Activated effector memory CD4-positive, alpha-beta T cell treated with Interleukin-2 at 50 U/mL for 16 hours (primary cell): ENCODE results near the gene SUCO.
"Not testable (repeated sequence)": the region's sequence is repeated elsewhere in the genome, so short reads cannot be mapped to it uniquely, and the experiment has no call there.

Source experiments
- DNase-seq: peaks from one replicate; pipeline ENCODE4 v3.0.0-alpha.2; 2020

Gene SUCO

DNA sequence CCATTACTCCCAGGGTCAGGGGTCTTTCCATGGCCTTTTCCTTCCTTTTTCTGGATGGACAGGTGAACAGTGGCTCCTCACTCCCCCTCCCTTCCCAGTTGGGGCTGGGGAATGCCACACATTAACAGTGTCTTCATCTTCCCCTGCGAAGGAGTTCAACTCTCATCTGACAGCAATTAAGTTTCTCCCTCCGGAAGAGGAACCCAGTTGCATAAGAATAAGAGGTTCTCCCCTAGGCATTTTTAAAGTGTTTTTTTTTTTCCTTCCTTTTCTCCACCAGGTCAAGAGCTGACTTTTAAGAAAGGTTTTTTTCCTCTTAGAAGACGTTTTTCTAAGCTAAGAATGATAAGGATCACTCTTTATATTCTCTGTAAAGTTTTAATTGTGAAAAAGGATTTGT, 83.7 kb downstream of the SUCO start:
- no peak for DNase-seq

DNA sequence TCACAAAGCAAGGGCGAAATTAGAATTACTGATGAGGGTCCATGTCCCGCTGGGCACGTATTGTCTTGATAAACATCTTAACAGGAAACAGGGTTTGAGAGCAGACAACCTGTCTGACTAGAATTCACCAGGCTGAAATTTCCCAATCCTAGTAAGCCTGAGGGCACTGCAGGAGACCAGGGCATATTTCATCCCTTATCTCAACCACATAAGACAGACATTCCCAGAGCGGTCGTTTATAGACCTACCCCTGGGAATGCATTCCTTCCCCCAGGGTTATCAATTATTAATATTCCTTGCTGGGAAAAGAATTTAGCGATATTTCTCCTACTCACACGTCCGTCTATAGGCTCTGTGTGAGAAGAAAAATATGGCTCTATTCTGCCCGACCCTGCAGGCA, 87.7 kb downstream of the SUCO start:
- DNase-seq: not testable (repeated sequence)

- DNase-seq: no peak
Observed at GRCh38 chr1:172622541-172622940, 89.6 kb downstream of the SUCO start.

DNA sequence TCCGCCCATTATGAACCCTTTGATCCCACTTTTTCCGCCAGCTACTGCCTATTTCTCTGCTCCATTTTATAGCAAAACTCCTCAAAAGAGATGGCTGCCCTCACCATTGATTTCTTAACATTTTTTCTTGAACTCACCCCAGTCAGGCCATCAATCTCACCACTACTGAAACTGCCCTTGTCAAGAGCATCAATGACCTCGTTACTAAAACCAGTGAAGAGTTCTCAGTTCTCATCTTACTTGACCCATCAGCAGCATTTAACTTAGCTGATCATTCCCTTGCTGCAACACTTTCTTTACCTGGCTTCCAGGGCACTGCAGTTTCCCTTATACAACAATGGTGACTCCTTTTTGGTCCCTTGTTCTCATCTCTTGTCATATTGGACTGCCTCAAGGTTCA, 90.8 kb downstream of the SUCO start:
- DNase-seq: no peak

- no peak for DNase-seq
Observed at GRCh38 chr1:172626845-172627244, 93.9 kb downstream of the SUCO start.

GRCh38 chr1:172627702-172628101, 94.8 kb downstream of the SUCO start:
- no peak for DNase-seq

- DNase-seq: no peak
Observed at GRCh38 chr1:172628401-172628800, 95.5 kb downstream of the SUCO start.

DNA sequence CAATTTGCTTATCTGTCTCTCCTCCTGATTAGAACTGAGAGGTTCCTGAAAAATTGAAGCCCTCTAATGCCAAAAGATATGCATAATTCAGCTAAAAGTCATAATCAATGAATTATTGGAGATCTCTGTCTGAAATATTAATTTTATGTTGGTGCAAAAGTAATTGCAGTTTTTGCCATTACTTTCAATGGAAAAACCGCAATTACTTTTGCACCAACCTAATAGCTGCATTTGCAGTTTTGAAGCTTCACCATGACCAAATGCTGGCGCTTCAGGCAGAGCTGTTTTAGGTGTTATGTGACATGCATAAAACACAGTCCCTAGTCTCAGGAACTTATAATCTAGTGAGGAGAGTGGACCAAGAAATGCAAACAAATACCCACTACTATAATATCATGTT, 96.2 kb downstream of the SUCO start:
- no peak for DNase-seq

DNA sequence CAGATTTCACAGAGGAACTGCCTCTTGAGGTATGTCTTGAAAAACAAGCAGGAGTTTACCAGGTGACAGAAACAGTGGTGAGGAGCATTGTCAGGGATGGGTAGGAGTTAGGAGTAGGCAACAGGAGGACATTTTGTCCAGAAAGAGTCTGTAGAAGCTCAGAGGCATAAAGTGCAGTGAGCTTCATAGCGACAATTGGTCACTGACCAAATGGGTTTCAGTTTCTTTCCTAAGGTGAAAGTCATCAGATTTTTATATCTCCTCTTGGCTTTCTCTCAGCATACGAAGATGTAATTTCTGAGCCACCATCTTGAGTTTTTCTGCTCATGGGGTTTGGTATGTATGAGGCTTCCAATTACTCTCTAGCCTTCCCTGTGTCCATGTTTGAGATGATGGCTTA, 96.7 kb downstream of the SUCO start:
- DNase-seq: no peak

DNA sequence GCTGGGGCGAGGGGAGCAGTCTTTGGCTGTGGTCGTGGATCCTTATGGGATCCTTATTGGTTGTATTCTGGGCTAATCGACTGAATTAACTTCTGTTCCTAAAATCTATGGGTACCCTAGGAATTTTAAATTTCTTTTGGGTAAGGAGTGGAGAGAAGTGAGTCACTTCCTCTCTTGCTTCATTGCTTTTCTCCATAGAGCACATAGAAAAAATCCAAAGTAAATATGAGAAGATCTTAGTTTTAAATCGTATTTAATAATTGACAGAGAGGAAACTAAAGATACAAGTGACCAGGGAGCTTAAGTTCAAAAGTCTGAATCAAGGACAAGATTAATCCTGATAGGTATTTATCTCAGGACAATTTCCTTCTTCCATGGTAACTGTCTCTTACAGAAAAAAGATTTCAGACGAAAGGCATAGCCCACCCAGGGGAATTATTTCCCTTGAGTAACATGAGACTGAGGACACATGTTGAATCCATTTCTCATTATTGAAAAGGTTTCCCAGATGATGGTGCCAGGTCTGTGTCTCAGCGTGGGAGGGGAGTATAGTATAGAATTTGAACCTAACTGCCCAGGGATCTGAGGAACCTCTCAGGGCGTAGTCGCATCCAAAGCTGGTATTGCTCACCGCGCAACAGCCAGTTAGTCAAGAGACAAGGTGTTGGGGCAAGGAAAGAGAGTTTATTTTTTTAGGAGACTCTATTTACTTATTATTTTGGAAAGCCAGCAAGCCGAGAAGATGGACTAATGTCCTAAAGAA, 97.3 kb downstream of the SUCO start:
- no peak for DNase-seq

DNA sequence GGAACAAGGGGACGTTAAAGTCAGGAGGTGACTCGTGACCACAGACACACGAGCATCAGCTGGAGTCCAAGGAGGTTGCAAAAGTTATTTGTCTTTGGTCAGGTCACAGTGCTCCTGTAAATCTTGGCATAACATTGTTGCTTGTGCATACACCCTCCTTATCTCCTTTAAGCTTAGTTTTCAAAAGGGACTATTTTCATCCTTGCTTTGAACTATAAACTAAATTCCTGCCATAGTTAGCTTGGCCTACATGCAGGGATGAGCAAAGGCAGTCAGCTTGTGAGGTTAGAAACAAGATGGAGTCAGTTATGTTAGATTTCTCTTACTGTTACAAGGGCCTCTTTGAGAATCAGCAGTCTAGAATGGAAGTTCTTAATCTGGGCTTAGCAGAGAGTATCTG, 97.9 kb downstream of the SUCO start:
- DNase-seq: no peak

- DNase-seq: no peak
Observed at GRCh38 chr1:172637522-172637921, 104.6 kb downstream of the SUCO start.

- no peak for DNase-seq
Observed at GRCh38 chr1:172638249-172638648, 105.3 kb downstream of the SUCO start.

GRCh38 chr1:172638885-172639831, 106.2 kb downstream of the SUCO start:
- peak; percentile 56 for DNase-seq

- DNase-seq: no peak
Observed at GRCh38 chr1:172640111-172640510, 107.2 kb downstream of the SUCO start.

GRCh38 chr1:172641492-172641891, 108.5 kb downstream of the SUCO start:
- no peak for DNase-seq

DNA sequence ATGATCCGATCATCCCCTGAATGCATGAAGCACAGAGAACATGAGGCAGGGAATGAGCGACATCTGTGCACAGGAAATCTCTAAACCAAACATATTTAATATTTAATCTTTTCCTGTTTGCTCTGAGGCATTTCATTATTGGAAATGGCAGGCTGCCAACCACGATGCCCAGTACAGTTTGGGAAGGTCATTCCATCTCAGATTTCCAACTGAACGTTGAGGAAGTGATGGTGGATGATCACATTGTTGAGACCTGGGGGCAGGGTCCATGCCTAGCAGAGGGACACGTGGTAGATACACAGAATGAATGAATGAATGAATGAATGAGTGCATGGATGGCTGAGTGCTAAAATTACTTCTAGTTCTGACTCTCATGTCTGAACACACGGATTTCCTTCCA, 110.0 kb downstream of the SUCO start:
- DNase-seq: no peak

DNA sequence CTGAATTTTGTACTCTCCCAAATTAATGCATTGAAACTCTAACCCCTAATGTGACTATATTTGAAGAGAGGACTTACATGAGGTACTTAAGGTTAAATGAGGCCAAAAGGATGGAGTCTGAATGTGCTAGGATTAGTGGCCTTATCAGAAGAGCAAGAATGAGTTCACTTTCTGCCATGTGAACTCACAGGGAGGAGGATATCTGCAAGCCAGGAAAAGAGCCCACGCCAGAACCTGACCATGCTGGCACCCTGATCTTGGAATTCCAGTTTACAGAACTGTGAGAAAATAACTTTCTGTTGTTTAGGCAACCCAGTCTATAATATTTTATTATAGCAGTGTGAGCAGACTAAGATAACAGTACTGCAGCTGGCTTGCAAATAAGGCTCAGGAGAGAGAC, 113.7 kb downstream of the SUCO start:
- DNase-seq: no peak

DNA sequence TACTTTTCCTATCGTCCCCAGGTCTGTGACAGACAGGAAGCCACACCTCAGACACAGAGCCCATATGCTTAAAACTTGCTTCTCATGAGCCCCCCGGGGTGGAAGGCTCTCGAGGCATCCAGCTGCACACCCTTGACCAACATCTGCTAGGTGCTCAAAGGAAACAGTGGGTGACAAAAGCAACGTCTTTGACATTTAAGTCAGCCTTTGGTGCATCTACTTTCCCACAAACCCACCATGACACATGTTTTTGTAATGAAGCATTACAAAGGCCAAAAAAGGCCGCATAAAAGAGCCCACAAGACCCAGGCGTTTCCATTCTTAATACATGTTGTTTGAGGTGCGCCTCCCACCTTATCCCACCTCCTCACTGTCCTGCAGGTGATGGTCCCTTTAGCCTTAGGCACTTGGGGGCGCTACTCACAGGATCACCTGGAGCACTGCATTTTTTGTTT, 114.2 kb downstream of the SUCO start:
- no peak for DNase-seq

GRCh38 chr1:172647987-172648386, 115.0 kb downstream of the SUCO start:
- no peak for DNase-seq

DNA sequence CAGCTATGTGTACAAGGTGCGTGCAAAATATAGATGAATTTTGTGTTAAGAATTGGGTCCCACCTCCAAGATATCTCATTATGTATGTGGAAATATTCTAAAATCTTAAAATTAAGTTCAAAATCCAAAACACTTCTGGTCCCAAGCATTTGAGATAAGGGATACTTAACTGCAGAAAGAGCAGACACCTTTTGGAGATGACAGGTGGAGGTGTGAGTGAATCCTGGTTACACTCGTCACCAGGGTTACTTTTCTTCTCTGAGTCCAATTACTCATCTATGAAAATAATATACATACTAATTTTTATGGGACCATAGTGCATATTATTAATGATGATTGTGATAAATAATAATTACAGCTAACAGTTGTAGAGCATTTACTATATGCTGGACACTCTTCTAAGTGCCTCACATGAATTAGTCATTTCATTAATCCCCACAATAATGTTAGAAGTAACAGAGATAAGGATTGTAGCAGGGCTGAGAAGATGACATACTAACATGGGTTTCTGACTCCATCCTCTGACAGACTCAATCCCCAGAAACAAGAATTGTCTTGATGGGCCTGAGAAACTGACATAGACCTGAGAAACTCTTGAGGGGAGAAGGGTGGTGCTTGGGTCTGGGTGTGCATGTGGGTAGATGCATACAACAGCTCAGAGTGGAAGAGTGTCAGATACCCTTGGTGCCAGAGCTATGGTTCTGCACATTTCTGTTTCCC, 117.7 kb downstream of the SUCO start:
- DNase-seq: no peak

GRCh38 chr1:172653015-172653709, 120.2 kb downstream of the SUCO start:
- no peak for DNase-seq

DNA sequence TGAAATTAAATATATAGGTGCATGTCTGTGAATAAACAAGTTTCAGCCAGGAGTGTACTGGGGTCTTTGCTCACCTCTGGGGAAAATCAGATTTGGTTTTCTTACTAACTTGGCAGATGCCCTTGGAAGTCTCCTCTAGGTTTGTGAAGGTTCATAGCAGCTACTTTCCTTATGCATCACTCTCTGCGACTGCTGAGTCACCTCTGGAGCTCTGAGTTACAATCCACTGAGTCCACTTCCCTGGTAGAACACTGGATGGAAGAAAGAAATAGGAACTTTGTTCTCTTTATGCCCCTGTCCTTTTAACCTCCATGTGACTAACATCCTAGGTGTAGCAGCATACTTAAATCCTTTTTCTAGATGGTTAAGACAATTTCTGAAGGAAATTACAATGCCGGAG, 121.6 kb downstream of the SUCO start:
- DNase-seq: no peak
